GM18909 (cell line): ENCODE results near the gene PAQR4.

Experiments used
- ATAC-seq: cut with Tn5 transposase; IDR thresholded peaks from one replicate; pipeline ENCODE4 v1.9.1; 2021; ENCODE audit warnings: mild to moderate bottlenecking; ENCODE audit not compliant: unreplicated experiment, poor library complexity

Gene PAQR4

GRCh38 chr16:3000540-3000939 is 31.4 kb downstream of the PAQR4 start:
- ATAC-seq, result no peak

- ATAC-seq, result no peak
Observed at GRCh38 chr16:3001316-3001715, 32.2 kb downstream of the PAQR4 start.

DNA sequence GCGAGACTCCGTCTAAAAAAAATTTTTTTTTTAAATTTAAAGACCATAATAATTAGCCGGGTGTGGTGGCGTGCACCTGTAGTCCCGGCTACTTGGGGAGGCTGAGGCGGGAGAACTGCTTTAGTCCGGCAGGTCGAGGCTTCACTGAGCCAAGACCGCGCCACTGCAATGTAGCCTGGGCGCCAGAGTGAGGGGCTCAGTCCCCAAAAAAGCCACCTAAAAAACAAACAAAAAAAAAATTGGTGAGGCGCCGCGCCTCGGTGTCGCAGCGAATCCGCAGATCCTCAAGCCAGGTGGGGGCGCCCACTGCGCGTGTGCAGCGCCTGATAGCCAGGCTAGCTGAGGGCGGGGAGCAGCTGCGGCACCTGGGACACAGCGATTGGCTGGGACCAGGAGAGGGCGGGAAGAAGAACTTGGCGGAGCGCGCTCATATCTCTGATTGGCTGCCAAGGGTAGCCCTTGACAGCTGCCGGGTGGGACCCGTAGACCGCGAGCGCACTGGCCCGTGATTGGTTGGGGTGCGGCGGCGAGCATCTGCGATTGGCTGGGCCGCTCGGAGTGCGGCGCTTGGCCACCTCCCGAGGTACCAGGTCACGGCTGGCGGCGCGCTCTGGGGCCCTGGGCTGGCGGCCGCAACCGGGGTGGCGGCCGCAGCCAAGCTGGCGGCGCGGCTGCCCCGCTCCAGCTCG is 34.6 kb downstream of the PAQR4 start:
- ATAC-seq, result peak; percentile 93

DNA sequence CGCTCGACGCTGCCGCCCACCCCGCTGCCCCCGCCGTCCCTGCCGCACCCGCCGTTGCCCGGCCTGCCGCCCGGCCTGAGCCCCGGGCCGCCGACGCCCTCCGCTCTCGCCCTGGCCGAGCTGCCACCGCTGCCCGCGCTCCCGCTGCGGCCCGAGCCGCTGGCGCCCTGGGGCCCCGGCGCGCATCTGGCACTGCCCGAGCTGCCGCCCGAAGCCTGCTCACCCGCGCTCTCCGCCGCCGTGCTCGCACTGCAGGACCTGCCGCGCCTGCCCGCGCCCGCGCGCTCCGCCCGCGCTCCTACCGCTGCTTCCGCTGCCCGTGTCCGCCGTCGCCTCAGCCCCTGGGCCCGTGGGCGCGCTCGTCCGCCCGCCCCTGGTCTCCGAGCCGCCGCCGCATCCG is 35.2 kb downstream of the PAQR4 start:
- ATAC-seq, result peak; percentile 18

DNA sequence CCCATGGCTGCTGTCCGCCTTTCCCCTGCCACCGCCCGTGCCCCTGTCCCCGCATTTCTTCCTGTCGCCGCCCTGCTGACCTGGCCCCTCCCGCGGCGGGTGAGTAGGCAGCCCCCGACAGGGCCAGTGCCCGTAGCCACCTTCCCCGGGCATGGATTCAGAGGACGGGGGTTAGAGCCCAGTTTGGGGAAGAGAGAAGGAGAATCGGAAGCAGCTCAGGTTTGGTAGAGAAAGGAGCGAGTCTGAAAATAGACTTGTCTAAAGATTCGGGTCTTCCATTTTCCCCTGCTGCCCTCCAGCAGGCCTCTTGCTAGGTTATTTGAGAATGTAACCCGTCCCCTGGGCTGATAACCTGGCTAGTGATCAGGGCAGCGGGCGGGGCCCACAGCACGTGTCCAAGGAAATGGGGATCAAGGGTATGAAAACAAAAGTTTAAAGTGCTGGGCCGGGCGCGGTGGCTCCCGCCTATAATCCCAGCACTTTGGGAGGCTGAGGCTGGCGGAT is 35.7 kb downstream of the PAQR4 start:
- ATAC-seq, result no peak

DNA sequence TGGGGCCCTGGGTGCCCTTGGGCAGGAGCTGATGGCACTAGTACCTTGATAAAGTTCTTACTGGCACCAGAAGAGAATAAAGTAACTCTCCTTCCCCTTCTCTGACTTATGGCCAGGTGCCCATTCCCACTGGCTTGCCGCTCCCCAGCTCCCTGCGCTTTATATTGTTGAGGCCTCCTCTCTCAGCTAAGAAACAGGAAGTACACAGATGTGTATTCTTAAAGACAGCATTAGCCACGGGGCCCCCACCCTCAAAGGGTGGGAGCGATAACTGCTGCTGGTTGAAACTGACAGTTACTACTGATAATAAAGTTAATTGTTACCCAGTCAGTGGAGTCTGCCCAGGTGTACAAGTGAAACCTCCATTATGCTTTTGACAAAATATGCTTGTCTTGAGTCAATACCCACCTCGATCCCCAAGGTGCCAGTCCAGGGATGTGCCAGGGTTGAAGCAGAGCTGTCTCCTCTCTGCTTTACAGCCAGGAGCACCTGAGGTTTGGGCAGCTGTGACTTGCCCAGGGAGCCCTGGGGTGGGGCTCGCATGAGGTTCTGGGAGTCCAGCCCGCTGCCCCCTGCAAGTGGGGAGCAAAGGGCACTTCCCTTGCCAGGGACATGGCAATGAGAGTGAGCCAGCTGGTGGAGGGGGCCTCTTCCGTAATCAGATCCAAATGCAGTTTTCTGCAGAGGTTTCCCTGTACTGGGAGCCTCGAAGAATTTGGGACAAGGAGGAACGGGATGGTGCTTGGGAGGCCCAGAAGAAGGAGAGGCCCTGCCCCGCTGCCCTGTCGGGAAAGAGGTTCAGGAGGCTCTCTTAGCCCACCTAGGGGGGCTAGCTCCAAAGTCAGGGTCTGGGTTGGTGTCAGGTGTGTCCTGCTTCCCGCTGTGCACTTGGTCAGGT is 38.2 kb downstream of the PAQR4 start:
- ATAC-seq, result no peak

GRCh38 chr16:3007957-3008689 is 39.0 kb downstream of the PAQR4 start:
- ATAC-seq, result no peak

DNA sequence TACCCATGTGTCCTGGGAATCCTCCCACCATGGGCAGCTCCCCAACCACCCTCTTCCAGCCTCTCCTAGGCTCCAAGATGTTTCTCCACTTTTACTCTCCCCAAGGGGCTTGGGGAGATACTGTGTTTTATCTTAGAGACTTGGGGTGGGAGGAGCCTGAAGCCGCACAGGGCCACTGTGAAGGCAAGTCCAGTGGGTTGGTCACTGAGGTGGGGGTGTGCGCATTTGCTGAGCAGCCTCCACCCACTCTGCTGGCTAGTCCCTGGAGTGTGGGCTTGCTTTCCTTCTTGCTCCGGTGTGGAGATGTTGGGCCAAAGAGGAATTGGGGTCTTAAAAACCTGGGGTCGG is 39.5 kb downstream of the PAQR4 start:
- ATAC-seq, result no peak

GRCh38 chr16:3009568-3010390 is 40.6 kb downstream of the PAQR4 start:
- ATAC-seq, result no peak

DNA sequence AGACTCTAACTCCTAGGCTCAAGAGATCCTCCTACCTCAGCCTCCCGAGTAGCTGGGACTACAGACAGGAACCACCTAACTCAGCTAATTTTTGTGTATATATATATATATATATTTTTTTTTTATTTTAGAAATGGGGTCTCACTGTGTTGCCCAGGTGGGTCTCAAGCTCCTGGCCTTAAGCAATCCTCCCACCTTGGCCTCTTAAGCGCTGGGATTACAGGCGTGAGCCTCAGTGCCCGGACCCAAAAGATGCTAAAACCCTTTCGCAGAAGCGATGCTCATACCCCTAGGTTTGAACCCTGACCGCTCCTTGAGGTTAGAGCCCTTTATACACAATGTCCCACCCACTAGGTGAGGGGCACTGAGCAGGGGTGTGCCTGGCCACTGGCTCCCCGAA is 41.4 kb downstream of the PAQR4 start:
- ATAC-seq, result no peak

DNA sequence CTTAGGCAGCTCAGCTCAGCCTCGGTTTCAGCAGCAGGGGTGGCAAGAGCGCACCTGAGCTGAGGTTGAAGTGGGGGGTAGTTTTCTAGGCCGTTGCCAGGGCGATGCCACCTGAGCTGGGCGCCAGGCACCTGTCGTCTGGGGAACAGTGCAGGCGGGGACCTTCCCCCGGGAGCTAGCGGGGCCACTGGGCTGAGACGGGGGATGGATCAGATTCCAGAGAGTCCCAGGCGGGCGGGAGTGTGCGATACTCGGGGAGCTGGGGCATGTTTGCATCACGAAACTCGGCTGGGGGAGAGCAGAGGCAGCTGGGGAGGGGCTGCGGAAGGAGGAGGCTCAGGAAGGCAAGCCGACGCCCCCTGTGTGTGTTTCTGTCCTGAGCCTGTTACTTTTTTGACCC is 43.1 kb downstream of the PAQR4 start:
- no peak for ATAC-seq

DNA sequence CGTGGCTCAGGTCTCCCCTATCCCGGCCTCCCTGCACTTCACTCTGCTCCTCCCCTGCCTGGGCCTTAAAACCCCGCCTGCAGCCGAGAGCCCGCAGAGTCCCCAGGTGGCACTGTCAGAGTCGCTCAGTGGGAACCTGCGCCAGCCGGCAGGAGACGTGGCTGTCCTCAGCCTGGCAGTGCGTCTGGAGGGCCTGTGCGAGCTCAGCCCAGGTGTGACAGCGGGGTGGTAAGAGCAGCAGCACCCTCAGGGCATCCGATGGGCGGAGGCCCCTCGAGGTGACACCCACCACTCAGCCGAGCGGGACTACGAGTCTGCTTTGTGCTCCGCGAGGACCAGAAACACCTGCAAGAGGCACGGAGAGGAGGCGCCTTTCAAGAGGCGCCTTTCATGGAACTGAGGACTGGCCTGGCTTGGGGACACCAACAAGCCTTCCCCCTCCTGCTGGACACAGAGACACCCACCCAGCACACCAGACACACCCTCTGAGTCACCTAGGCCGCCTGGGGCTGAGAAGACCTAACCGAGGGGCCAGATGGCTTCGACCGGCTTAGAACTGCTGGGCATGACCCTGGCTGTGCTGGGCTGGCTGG is 43.8 kb downstream of the PAQR4 start, which contains the start of gene CLDN9:
TSS of gene CLDN9 (plus strand) at position 96 of the 593 bp plus-strand sequence. CDS start at position 536, 440 bp downstream.
- ATAC-seq, result no peak

GRCh38 chr16:3013491-3013951 is 44.4 kb downstream of the PAQR4 start:
- ATAC-seq, result no peak

DNA sequence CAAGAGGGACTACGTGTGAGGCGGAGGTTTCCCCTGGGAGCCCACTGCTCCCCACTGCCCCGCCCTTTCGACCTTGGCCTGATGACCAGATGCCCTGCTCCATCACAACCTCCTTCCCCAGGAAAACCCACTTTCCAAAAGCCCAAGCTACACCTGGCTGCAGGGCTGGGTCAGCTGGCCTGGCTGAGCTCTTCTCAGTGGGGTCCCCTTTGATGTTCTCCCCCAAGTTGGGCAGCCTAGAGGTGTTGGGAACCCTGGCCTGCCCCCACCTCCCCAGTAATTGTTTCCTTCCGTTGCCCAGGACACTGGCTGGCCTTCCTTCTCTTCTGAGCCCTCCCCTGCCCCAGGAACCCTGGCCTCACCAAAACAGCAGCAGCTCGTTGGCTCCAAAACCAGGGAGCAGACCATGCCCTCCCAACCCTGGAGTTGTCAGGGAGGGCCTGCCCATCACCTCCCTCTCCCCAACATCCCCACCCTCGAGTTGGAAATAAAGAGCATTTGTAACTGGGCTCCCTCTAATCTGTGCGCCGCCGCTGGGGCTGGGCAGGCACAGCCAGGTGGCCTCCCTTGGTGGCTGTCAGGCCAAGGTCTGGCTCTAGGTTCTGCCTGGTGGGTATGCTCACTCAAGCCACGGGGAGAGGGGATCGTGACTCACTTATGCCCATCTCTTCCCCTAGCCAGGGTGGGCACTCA is 45.0 kb downstream of the PAQR4 start:
- ATAC-seq, result no peak

DNA sequence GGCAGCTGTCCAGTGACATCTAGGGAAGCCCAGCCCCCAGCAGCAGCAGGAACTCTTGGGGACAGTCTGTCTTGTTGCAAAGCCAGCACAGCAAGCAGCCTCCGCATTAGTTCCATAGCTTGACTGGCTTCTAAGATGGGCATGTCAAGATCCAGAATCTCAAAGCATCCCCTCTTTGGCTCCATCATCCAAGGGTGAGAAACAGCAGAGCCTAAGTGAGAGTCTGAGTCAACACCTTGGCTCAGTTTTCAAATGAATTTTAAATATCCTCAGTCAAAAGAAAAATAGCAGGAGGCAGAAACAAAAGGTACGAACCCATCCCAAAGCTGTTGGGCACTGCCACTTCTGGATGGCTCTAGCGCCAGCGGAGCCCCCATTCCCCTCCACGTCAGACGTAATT is 45.8 kb downstream of the PAQR4 start:
- no peak for ATAC-seq

DNA sequence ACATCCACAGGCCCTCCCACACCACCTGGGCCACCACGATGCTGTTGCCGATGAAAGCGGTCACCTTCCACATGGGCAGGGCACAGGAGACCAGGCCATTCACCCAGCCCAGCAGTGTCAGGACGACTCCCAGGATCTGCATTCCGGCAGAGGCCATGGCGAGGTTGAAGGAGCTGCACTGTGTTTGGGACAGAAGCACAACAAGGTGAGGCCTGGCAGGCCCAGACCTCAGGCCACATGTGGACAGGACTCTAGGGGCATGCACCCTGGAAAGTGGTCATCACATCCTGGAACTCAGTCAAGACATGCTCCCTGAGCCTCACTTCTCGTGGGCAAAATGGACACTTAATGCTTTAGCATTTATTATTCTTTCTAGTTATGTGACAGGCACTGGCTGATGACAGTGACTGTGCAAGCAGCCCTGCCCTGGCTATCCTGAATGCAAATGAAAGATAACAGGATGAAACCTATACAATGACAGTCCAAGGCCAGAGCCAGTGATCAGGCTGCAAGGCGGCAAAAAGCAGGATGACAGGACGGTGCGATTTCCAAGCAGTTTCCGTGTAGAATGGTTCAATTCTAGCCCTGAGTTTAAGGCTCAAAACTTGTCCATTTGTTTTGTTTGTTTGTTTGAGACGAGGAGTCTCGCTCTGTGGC is 46.8 kb downstream of the PAQR4 start:
- ATAC-seq, result no peak

DNA sequence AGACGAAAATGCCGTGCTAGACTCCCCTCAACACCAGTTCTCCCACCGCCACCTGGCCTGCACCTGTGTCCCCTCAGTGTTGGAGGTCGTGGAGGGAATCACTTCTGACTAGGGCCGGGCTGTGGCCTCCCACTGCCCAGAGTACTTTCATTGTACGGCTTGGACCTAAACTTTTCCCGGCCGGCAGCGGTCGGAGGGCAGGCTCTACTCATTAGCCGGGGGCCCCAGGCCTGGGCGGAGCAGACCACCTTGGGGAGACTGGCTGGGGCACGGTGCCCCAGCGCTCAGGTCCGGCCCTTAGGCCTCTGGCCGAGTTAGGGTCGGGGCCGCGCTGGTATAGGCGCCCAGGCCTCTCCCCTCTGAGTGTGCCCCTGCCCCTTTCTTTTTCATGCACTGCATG is 48.2 kb downstream of the PAQR4 start:
- no peak for ATAC-seq

DNA sequence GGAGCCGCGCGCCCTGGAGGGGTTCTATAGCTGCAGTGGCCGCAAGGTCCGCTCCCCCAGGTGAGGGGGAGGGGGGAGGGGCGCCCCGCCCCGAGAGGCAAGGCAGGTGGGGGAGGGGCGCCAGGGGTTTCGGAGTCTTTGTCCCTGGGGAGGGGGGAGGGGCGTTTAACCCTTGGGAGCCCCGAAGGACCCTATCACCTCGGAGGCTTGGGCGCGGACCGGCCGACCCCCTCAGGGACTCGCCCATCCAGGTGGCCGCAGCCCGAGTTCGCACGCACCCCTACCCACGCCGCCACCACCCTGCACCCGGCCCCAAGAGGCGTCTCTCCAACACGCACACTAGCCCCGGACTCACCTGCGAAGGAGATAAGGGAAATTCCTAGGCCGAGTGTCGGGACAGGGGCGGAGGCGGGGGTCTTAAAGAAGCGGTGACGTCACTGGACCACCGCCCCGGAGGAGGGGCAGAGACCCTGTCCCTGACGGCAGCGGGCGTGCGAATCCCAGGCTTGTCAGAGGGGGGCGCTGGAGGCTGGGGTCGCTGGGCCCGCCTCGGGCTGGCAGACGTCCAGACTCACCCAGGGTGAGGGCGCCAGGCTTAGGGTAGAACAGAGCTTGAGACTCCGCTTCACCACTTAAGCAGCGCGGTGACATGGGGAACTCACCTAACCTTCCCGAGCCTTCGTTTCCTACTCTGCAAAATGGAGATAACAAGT is 48.8 kb downstream of the PAQR4 start, which contains the start of gene CLDN6:
TSS of gene CLDN6 (minus strand) at position 390 of the 713 bp plus-strand sequence. CDS start 2,162 bp downstream, outside the sequence.
- ATAC-seq, result no peak
